ENCODE results near the gene TUBB6.

The TUBB6 gene

GRCh38 chr18:12340945-12341660, 33.1 kb downstream of the TUBB6 start:
- no peaks in the 10 kb centered on the region for H3K27me3 ChIP-seq (ENCODE audit: insufficient read depth, low read length)
- H2AFZ ChIP-seq (ENCODE audit: low read length), result no peak overlapping the region
- no peak overlapping the region for H3K4me3 ChIP-seq (ENCODE audit: low read depth, low read length, poor library complexity, severe bottlenecking)
- H3K9me2 ChIP-seq (ENCODE audit: low read depth, low read length), result no peaks in the 10 kb centered on the region
- H3K9ac ChIP-seq (ENCODE audit: low read length), result no peak overlapping the region
- H3F3A ChIP-seq (ENCODE audit: insufficient read depth, low read length), result no peaks in the 10 kb centered on the region
- TF ChIP-seq EZH2 (IDR thresholded peaks at IDR 0.05; ENCODE audit: borderline replicate concordance, low read length), result no peak
- no peak for TF ChIP-seq CTCF (IDR thresholded peaks at IDR 0.05; ENCODE audit: low read length)
- no peaks in the 10 kb centered on the region for H3K4me1 ChIP-seq (ENCODE audit: insufficient read depth, low read length, severe bottlenecking)
- no peaks in the 10 kb centered on the region for H3K79me2 ChIP-seq (ENCODE audit: insufficient read depth, low read length)
- H3K4me2 ChIP-seq (ENCODE audit: low read length), result no peak overlapping the region
- no peaks in the 10 kb centered on the region for H3K9me3 ChIP-seq (ENCODE audit: low read length)
- H3K27ac ChIP-seq (ENCODE audit: low read depth, low read length, poor library complexity, severe bottlenecking), result no peak overlapping the region
- H4K20me1 ChIP-seq (ENCODE audit: insufficient read depth, low read length), result no peaks in the 10 kb centered on the region
- H3K36me3 ChIP-seq (ENCODE audit: insufficient read depth, low read length), result peaks cover 84% of the 10 kb centered on the region

GRCh38 chr18:12342661-12343060, 34.6 kb downstream of the TUBB6 start:
- TF ChIP-seq CTCF (IDR thresholded peaks at IDR 0.05; ENCODE audit: low read length), result no peak
- TF ChIP-seq EZH2 (IDR thresholded peaks at IDR 0.05; ENCODE audit: borderline replicate concordance, low read length), result no peak
- no peaks in the 10 kb centered on the region for H3K9me3 ChIP-seq (ENCODE audit: low read length)

GRCh38 chr18:12345491-12346239, 37.6 kb downstream of the TUBB6 start:
- Histone ChIP-seq H3K9me2 (ENCODE audit: low read depth, low read length) (no peaks in the 10 kb centered on the region), H3K36me3 (ENCODE audit: insufficient read depth, low read length) (peaks cover 96% of the 10 kb centered on the region), H3K27me3 (ENCODE audit: insufficient read depth, low read length) (no peaks in the 10 kb centered on the region), H3K79me2 (ENCODE audit: insufficient read depth, low read length) (no peaks in the 10 kb centered on the region), H3K9ac (ENCODE audit: low read length) (no peak overlapping the region), H2AFZ (ENCODE audit: low read length) (no peak overlapping the region), H3K4me2 (ENCODE audit: low read length) (no peak overlapping the region), H3K4me1 (ENCODE audit: insufficient read depth, low read length, severe bottlenecking) (no peaks in the 10 kb centered on the region), H4K20me1 (ENCODE audit: insufficient read depth, low read length) (no peaks in the 10 kb centered on the region), H3F3A (ENCODE audit: insufficient read depth, low read length) (no peaks in the 10 kb centered on the region), H3K27ac (ENCODE audit: low read depth, low read length, poor library complexity, severe bottlenecking) (no peak overlapping the region), H3K9me3 (ENCODE audit: low read length) (no peaks in the 10 kb centered on the region), H3K4me3 (ENCODE audit: low read depth, low read length, poor library complexity, severe bottlenecking) (no peak overlapping the region)
- no peak for TF ChIP-seq CTCF (IDR thresholded peaks at IDR 0.05; ENCODE audit: low read length)
- TF ChIP-seq EZH2 (IDR thresholded peaks at IDR 0.05; ENCODE audit: borderline replicate concordance, low read length), result no peak

More at GRCh38 chr18:12342661-12343060, 34.6 kb downstream of the TUBB6 start:
- Histone ChIP-seq H2AFZ (ENCODE audit: low read length) (no peak overlapping the region), H3K9ac (ENCODE audit: low read length) (no peak overlapping the region), H3K4me1 (ENCODE audit: insufficient read depth, low read length, severe bottlenecking) (no peaks in the 10 kb centered on the region), H3K4me3 (ENCODE audit: low read depth, low read length, poor library complexity, severe bottlenecking) (no peak overlapping the region), H3K27ac (ENCODE audit: low read depth, low read length, poor library complexity, severe bottlenecking) (no peak overlapping the region), H3K9me2 (ENCODE audit: low read depth, low read length) (no peaks in the 10 kb centered on the region), H3K36me3 (ENCODE audit: insufficient read depth, low read length) (peaks cover 82% of the 10 kb centered on the region), H3F3A (ENCODE audit: insufficient read depth, low read length) (no peaks in the 10 kb centered on the region), H4K20me1 (ENCODE audit: insufficient read depth, low read length) (no peaks in the 10 kb centered on the region), H3K27me3 (ENCODE audit: insufficient read depth, low read length) (no peaks in the 10 kb centered on the region), H3K79me2 (ENCODE audit: insufficient read depth, low read length) (no peaks in the 10 kb centered on the region), H3K4me2 (ENCODE audit: low read length) (no peak overlapping the region)
